Colonic mucosa (tissue), 4 donors: ENCODE measurements around the gene FARS2. TPM values are rescaled to one million over a fixed set of nuclear protein-coding genes. Genes with fewer than 3 reads are reported as not detected.

ENCODE experiments used
- DNase-seq: peaks from one replicate; pipeline ENCODE4 v3.0.0-alpha.2; 2020
- H3K27ac ChIP-seq: fragments of 200-600 bp; one replicate; pipeline ENCODE4 v1.8.0; 2021
- H3K27me3 ChIP-seq: fragments of 200-600 bp; one replicate; pipeline ENCODE4 v1.8.0; 2021
- H3K36me3 ChIP-seq: fragments of 200-600 bp; one replicate; pipeline ENCODE4 v1.8.0; 2021
- H3K4me1 ChIP-seq: fragments of 200-600 bp; one replicate; pipeline ENCODE4 v1.8.0; 2021; ENCODE audit warnings: mild to moderate bottlenecking
- H3K4me3 ChIP-seq: fragments of 200-600 bp; one replicate; pipeline ENCODE4 v1.8.0; 2021
- H3K9ac ChIP-seq, 2 donors: one replicate each; pipeline ENCODE4 v1.7.0; 2013; ENCODE audit warnings: control low read depth in 2 of 2, low read depth in 2 of 2, low read length in 2 of 2
- H3K9me3 ChIP-seq: fragments of 200-600 bp; one replicate; pipeline ENCODE4 v1.8.0; 2021
- CTCF ChIP-seq: fragments of 200-600 bp; IDR thresholded peaks from one replicate; pipeline ENCODE4 v1.8.0; 2022; ENCODE audit warnings: antibody characterized with exemption, mild to moderate bottlenecking
- intact Hi-C: fragments of 100-400 bp; cut with DNase I; formaldehyde crosslinking; loops from one replicate; pipeline ENCODE4 v1.14.1; 2022
- total RNA-seq, 2 donors: library from RNA; stranded (reverse); fragmentation: NEBNext Ultra II Directional in 1 of 2; extraction: Animal tissue kit (Norgen Biotek cat#: 25700) in 1 of 2; gene quantifications; one replicate each; pipeline ENCODE4 v1.2.1, GENCODE V29; 2021
- donor health status: healthy.
- donor health status: DM: no; HTN: no; CAD: no.
- donor health status: DM: no; HTN: no; CAD: no.

FARS2 gene
- total RNA-seq, 2 donors from 2014 or later = 14.7 to 23.0 TPM

- Histone ChIP-seq H3K9me3 (no peaks in the 10 kb centered on the region), H3K9ac (no peak overlapping the region), H3K27ac (no peak overlapping the region), H3K27me3 (no peaks in the 10 kb centered on the region), H3K4me3 (no peak overlapping the region), H3K36me3 (no peaks in the 10 kb centered on the region), H3K4me1 (no peaks in the 10 kb centered on the region)
- TF ChIP-seq CTCF = no peak
- DNase-seq = peak; percentile 18
- intact Hi-C loops = no loop called here
These were observed 451.3 kb downstream of the FARS2 start for GRCh38 chr6:5712349-5713215.

- no peaks in the 10 kb centered on the region for H3K4me1 ChIP-seq
- no peak overlapping the region for H3K27ac ChIP-seq
- H3K27me3 ChIP-seq = no peaks in the 10 kb centered on the region
- no peak overlapping the region for H3K4me3 ChIP-seq
- TF ChIP-seq CTCF = no peak
- H3K9ac ChIP-seq = no peak overlapping the region
- no peaks in the 10 kb centered on the region for H3K9me3 ChIP-seq
- peak; percentile 11 for DNase-seq
- no peaks in the 10 kb centered on the region for H3K36me3 ChIP-seq
- intact Hi-C loops = no loop called here
These were observed 452.2 kb downstream of the FARS2 start for GRCh38 chr6:5713519-5713918.

GRCh38 chr6:5718231-5718947 is 457.1 kb downstream of the FARS2 start:
- no peaks in the 10 kb centered on the region for H3K27me3 ChIP-seq
- no peak overlapping the region for H3K4me3 ChIP-seq
- TF ChIP-seq CTCF = no peak
- no peak overlapping the region for H3K9ac ChIP-seq
- intact Hi-C loops = no loop called here
- no peaks in the 10 kb centered on the region for H3K36me3 ChIP-seq
- H3K4me1 ChIP-seq = no peaks in the 10 kb centered on the region
- no peak for DNase-seq
- H3K9me3 ChIP-seq = no peaks in the 10 kb centered on the region
- no peak overlapping the region for H3K27ac ChIP-seq

- TF ChIP-seq CTCF = no peak
- Histone ChIP-seq H3K4me3 (no peak overlapping the region), H3K9me3 (no peaks in the 10 kb centered on the region), H3K4me1 (no peaks in the 10 kb centered on the region), H3K9ac (peak overlapping the region in 1 of 2 donors; percentile 50), H3K27me3 (no peaks in the 10 kb centered on the region), H3K36me3 (no peaks in the 10 kb centered on the region), H3K27ac (no peak overlapping the region)
- peak; percentile 22 for DNase-seq
- intact Hi-C loops = no loop called here
These were observed 462.8 kb downstream of the FARS2 start for GRCh38 chr6:5723841-5724691.

- Histone ChIP-seq H3K9me3 (no peaks in the 10 kb centered on the region), H3K27me3 (no peaks in the 10 kb centered on the region), H3K4me1 (no peaks in the 10 kb centered on the region), H3K27ac (no peak overlapping the region), H3K36me3 (no peaks in the 10 kb centered on the region), H3K4me3 (no peak overlapping the region), H3K9ac (no peak overlapping the region)
- TF ChIP-seq CTCF = no peak
- intact Hi-C loops = no loop called here
- DNase-seq = no peak
These were observed 463.6 kb downstream of the FARS2 start for GRCh38 chr6:5724911-5725310.
